PC-3 (cell line): Measurements from ENCODE around the gene OLFM2. TPM values are rescaled to one million over a fixed set of nuclear protein-coding genes. Genes with fewer than 3 reads are reported as not detected.

ENCODE experiments used
- ATAC-seq: fragments of 200-7000 bp; cut with Tn5 transposase; 2 replicates; pipeline ENCODE4 v1.9.1; 2020; ENCODE audit warnings: mild to moderate bottlenecking, moderate library complexity
- BruUV-seq: library from RNA; stranded (reverse); fragments of 400-500 nt; replicated peaks from 2 replicates; lab custom pipeline; 2021; lab: Mats Ljungman, UMichigan
- CTCF ChIA-PET: fragments of 300-600 bp; sonication (Branson Sonifier 250); formaldehyde crosslinking; loops from one replicate; lab custom pipeline; 2022; ENCODE audit warnings: antibody characterized with exemption; lab: Charles Lee
- POLR2A ChIA-PET: fragments of 300-600 bp; sonication (Branson Sonifier 250); formaldehyde crosslinking; loops from one replicate; lab custom pipeline; 2022; ENCODE audit warnings: antibody characterized with exemption; ENCODE audit not compliant: unreplicated experiment; lab: Charles Lee
- DNase-seq: peaks from one replicate; pipeline ENCODE4 v3.0.0-alpha.2; 2015
- H2AFZ ChIP-seq: fragments of 300-600 bp; sonication (generic); 2 replicates; pipeline ENCODE4 v1.6.0; 2016; ENCODE audit warnings: antibody characterized with exemption, low read length
- H3F3A ChIP-seq: fragments of 300-600 bp; sonication (generic); one replicate; pipeline ENCODE4 v1.6.0; 2017; ENCODE audit warnings: antibody characterized with exemption, low read length, control low read depth, mild to moderate bottlenecking; ENCODE audit not compliant: unreplicated experiment
- H3K27ac ChIP-seq: fragments of 300-600 bp; sonication (generic); 2 replicates; pipeline ENCODE4 v1.5.1; 2016; ENCODE audit warnings: mild to moderate bottlenecking, low read length
- H3K27me3 ChIP-seq: fragments of 300-600 bp; sonication (generic); 2 replicates; pipeline ENCODE4 v1.6.1; 2016; ENCODE audit warnings: low read length, mixed read lengths
- H3K36me3 ChIP-seq: fragments of 300-600 bp; sonication (generic); 2 replicates; pipeline ENCODE4 v1.6.1; 2016; ENCODE audit warnings: low read depth, mixed run types, low read length, mixed read lengths
- H3K4me1 ChIP-seq: fragments of 300-600 bp; sonication (generic); 2 replicates; pipeline ENCODE4 v1.5.1; 2016; ENCODE audit warnings: low read length; ENCODE audit not compliant: insufficient read depth
- H3K4me2 ChIP-seq: fragments of 300-600 bp; sonication (generic); 2 replicates; pipeline ENCODE4 v1.6.0; 2016; ENCODE audit warnings: low read length
- H3K4me3 ChIP-seq: fragments of 300-600 bp; sonication (generic); 2 replicates; pipeline ENCODE4 v1.5.1; 2016; ENCODE audit warnings: mild to moderate bottlenecking, low read length, mixed read lengths
- H3K79me2 ChIP-seq: fragments of 300-600 bp; sonication (generic); 2 replicates; pipeline ENCODE4 v1.6.1; 2017; ENCODE audit warnings: low read length, mixed read lengths
- H3K9ac ChIP-seq: fragments of 300-600 bp; sonication (generic); 2 replicates; pipeline ENCODE4 v1.6.0; 2016; ENCODE audit warnings: mild to moderate bottlenecking, low read length
- H3K9me2 ChIP-seq: fragments of 300-600 bp; sonication (generic); replicated peaks from 2 replicates; pipeline ENCODE4 v1.6.1; 2016; ENCODE audit warnings: mixed run types, low read length, mixed read lengths
- H3K9me3 ChIP-seq: fragments of 300-600 bp; sonication (generic); 2 replicates; pipeline ENCODE4 v1.6.1; 2016; ENCODE audit warnings: low read length, mixed read lengths
- H4K20me1 ChIP-seq: fragments of 300-600 bp; sonication (generic); 2 replicates; pipeline ENCODE4 v1.6.1; 2016; ENCODE audit warnings: low read length, mixed read lengths
- CTCF ChIP-seq: fragments of 300-600 bp; sonication (generic); conservative IDR thresholded peaks from 2 replicates; pipeline ENCODE4 v1.5.1; 2017; ENCODE audit warnings: antibody characterized with exemption, low read depth, mild to moderate bottlenecking, low read length
- EZH2 ChIP-seq: fragments of 300-600 bp; sonication (generic); IDR thresholded peaks from one replicate; pipeline ENCODE4 v1.6.1; 2017; ENCODE audit warnings: antibody characterized with exemption, mild to moderate bottlenecking, low read length; ENCODE audit not compliant: unreplicated experiment
- EZH2phosphoT487 ChIP-seq: fragments of 300-600 bp; sonication (generic); IDR thresholded peaks from 2 replicates; pipeline ENCODE4 v1.6.1; 2018; ENCODE audit warnings: mild to moderate bottlenecking, antibody characterized with exemption, low read length, borderline replicate concordance
- intact Hi-C: fragments of 100-400 bp; cut with micrococcal nuclease; formaldehyde crosslinking; loops from 2 replicates; pipeline ENCODE4 v1.9.0; 2023
- total RNA-seq: library from RNA; depleted of rRNA; stranded (reverse); fragments of >200 nt; gene quantifications from 2 replicates; pipeline ENCODE4 v1.2.3, GENCODE V29; 2014

The OLFM2 gene
- total RNA-seq, 1 experiment from 2014 or later, result 1.6 TPM

- ChIA-PET CTCF (no interaction called here), POLR2A (no interaction called here)
- H3K27ac ChIP-seq, result no peak overlapping the region
- no peak overlapping the region for H3K9ac ChIP-seq
- H3K4me2 ChIP-seq, result no peak overlapping the region
- no peaks in the 10 kb centered on the region for H3K36me3 ChIP-seq
- peaks cover 11% of the 10 kb centered on the region for H3K27me3 ChIP-seq
- intact Hi-C loops, result no loop called here
- BruUV-seq, result no TSS peak
- H3K4me1 ChIP-seq, result no peaks in the 10 kb centered on the region
- no peaks in the 10 kb centered on the region for H3K9me3 ChIP-seq
- H3K79me2 ChIP-seq, result no peaks in the 10 kb centered on the region
- no peaks in the 10 kb centered on the region for H3F3A ChIP-seq
- H3K4me3 ChIP-seq, result no peak overlapping the region
- DNase-seq (no peak), ATAC-seq (no peak)
- no peak for TF ChIP-seq EZH2
- TF ChIP-seq CTCF, result no peak
- no peak for TF ChIP-seq EZH2phosphoT487
- H3K9me2 ChIP-seq, result no peaks in the 10 kb centered on the region
- no peaks in the 10 kb centered on the region for H4K20me1 ChIP-seq
- no peak overlapping the region for H2AFZ ChIP-seq
These were observed 35.3 kb downstream of the OLFM2 start for GRCh38 chr19:9901020-9901419.

GRCh38 chr19:9891609-9892373, 44.5 kb downstream of the OLFM2 start:
- ATAC-seq, result no peak
- intact Hi-C loops, result no loop called here
- BruUV-seq, result no TSS peak
- CTCF ChIA-PET, result no interaction called here
- no peak overlapping the region for H2AFZ ChIP-seq
- no peaks in the 10 kb centered on the region for H3K9me3 ChIP-seq
- H3K27me3 ChIP-seq, result no peaks in the 10 kb centered on the region
- H3K4me3 ChIP-seq, result no peak overlapping the region
- no peaks in the 10 kb centered on the region for H3F3A ChIP-seq
- TF ChIP-seq CTCF (no peak), EZH2phosphoT487 (no peak), EZH2 (no peak)
- no peak overlapping the region for H3K9ac ChIP-seq
- no peak overlapping the region for H3K27ac ChIP-seq
- POLR2A ChIA-PET, result no interaction called here
- H3K9me2 ChIP-seq, result no peaks in the 10 kb centered on the region
- no peak overlapping the region for H3K4me2 ChIP-seq
- H3K79me2 ChIP-seq, result no peaks in the 10 kb centered on the region
- H3K4me1 ChIP-seq, result no peaks in the 10 kb centered on the region
- H4K20me1 ChIP-seq, result no peaks in the 10 kb centered on the region
- H3K36me3 ChIP-seq, result no peaks in the 10 kb centered on the region
- DNase-seq, result no peak

GRCh38 chr19:9885077-9885552, 51.2 kb downstream of the OLFM2 start:
- no peaks in the 10 kb centered on the region for H3K36me3 ChIP-seq
- no peaks in the 10 kb centered on the region for H4K20me1 ChIP-seq
- ChIA-PET POLR2A (no interaction called here), CTCF (no interaction called here)
- no peak overlapping the region for H2AFZ ChIP-seq
- ATAC-seq, result 0 out of 2 replicates have a peak, but pooled peaks have one; percentile 27
- H3K79me2 ChIP-seq, result no peaks in the 10 kb centered on the region
- H3K4me1 ChIP-seq, result peaks cover 12% of the 10 kb centered on the region
- TF ChIP-seq CTCF (peak; percentile 45), EZH2phosphoT487 (no peak)
- intact Hi-C loops, result no loop called here
- no TSS peak for BruUV-seq
- H3K4me2 ChIP-seq, result no peak overlapping the region
- no peaks in the 10 kb centered on the region for H3K9me2 ChIP-seq
- H3K9me3 ChIP-seq, result no peaks in the 10 kb centered on the region
- no peak overlapping the region for H3K9ac ChIP-seq
- no peaks in the 10 kb centered on the region for H3K27me3 ChIP-seq
- no peak overlapping the region for H3K4me3 ChIP-seq
- no peak overlapping the region for H3K27ac ChIP-seq
- peak; percentile 23 for DNase-seq
- H3F3A ChIP-seq, result no peaks in the 10 kb centered on the region
